ENCODE results near the gene RBM11. TPM values are rescaled to one million over a fixed set of nuclear protein-coding genes. Genes with fewer than 3 reads are reported as not detected.
"Not testable (repeated sequence)": the region's sequence is repeated elsewhere in the genome, so short reads cannot be mapped to it uniquely, and the experiment has no call there.

RBM11 gene
- 11.7 TPM for polyA plus RNA-seq (2013)

GRCh38 chr21:14215971-14216641, at the start of gene RBM11:
RBM11 (plus strand) TSS chr21:14216157; CDS start chr21:14216187, 30 bp downstream.
- Histone ChIP-seq H3K4me3 (ENCODE audit: control insufficient read depth in 1 of 7, extremely low read depth in 1 of 7, insufficient read depth in 4 of 7, low read depth in 2 of 7, low read length in 6 of 7) (peak within 1 kb of the TSS; percentile 83 to 99 (median 95)), H3K36me3 (ENCODE audit: control insufficient read depth in 4 of 4, insufficient read depth in 4 of 4, low read length in 3 of 4) (no peaks in the 10 kb centered on the region), H3K27ac (ENCODE audit: insufficient read depth in 1 of 2, low read depth in 1 of 2, low read length in 2 of 2, poor library complexity in 1 of 2, severe bottlenecking in 2 of 2) (no peak within 1 kb of the TSS), H3K4me1 (ENCODE audit: control extremely low read depth in 1 of 4, control insufficient read depth in 4 of 4, insufficient read depth in 4 of 4, low read length in 3 of 4) (peaks cover 0 to 8% (median 6%) of the 10 kb centered on the region in 4 experiments), H3K27me3 (replicated peaks in 2 of 5; ENCODE audit: control insufficient read depth in 4 of 5, insufficient read depth in 5 of 5, low read length in 4 of 5) (peaks cover 0 to 1% (median 0%) of the 10 kb centered on the region in 5 experiments), H3K9me3 (ENCODE audit: control extremely low read depth in 1 of 5, control insufficient read depth in 4 of 5, insufficient read depth in 2 of 5, low read depth in 1 of 5, low read length in 4 of 5) (no peaks in the 10 kb centered on the region)
- CTCF ChIA-PET, result no interaction called here
- POLR2A ChIA-PET, result no interaction called here
- peak; percentile 82 to 89 (median 89) for DNase-seq
- 0% methylated on average over 45 of the region's 55 CpGs for WGBS (ENCODE audit: insufficient coverage)

GRCh38 chr21:14166463-14167223, 49.3 kb upstream of the RBM11 start:
- POLR2A ChIA-PET; H3K9me3 ChIP-seq (ENCODE audit: control extremely low read depth in 1 of 5, control insufficient read depth in 4 of 5, insufficient read depth in 2 of 5, low read depth in 1 of 5, low read length in 4 of 5); H3K4me3 ChIP-seq (ENCODE audit: control insufficient read depth in 1 of 7, extremely low read depth in 1 of 7, insufficient read depth in 4 of 7, low read depth in 2 of 7, low read length in 6 of 7); CTCF ChIA-PET; DNase-seq; H3K27me3 ChIP-seq (replicated peaks in 2 of 5; ENCODE audit: control insufficient read depth in 4 of 5, insufficient read depth in 5 of 5, low read length in 4 of 5); H3K27ac ChIP-seq (ENCODE audit: insufficient read depth in 1 of 2, low read depth in 1 of 2, low read length in 2 of 2, poor library complexity in 1 of 2, severe bottlenecking in 2 of 2); H3K36me3 ChIP-seq (ENCODE audit: control insufficient read depth in 4 of 4, insufficient read depth in 4 of 4, low read length in 3 of 4); H3K4me1 ChIP-seq (ENCODE audit: control extremely low read depth in 1 of 4, control insufficient read depth in 4 of 4, insufficient read depth in 4 of 4, low read length in 3 of 4): not testable (repeated sequence)
- 94% methylated on average over 8 of the region's 16 CpGs for WGBS (ENCODE audit: insufficient coverage)

DNA sequence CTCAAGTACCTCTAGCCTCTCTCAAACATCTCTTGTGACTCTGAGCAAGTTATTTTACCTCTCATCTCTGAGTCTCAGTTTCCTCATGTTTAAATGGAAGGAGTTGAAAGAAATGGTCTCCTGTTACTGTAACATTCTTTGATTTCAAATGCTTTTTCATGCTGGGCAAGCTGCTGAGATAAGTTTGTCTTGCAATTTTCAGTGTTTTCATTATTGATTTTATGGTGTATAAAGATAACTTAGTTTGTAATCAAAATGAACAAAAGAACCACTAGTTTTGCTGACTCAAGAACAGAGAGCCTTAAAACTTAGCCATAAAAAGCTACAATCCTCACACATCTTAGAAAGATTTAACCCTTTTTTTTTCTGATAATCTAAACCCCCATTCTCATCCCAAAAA, 9.7 kb upstream of the RBM11 start:
- peaks cover 0 to 2% (median 0%) of the 10 kb centered on the region in 5 experiments for H3K27me3 ChIP-seq (replicated peaks in 2 of 5; ENCODE audit: control insufficient read depth in 4 of 5, insufficient read depth in 5 of 5, low read length in 4 of 5)
- H3K27ac ChIP-seq (ENCODE audit: insufficient read depth in 1 of 2, low read depth in 1 of 2, low read length in 2 of 2, poor library complexity in 1 of 2, severe bottlenecking in 2 of 2), result no peak overlapping the region
- ChIA-PET POLR2A (no interaction called here), CTCF (no interaction called here)
- DNase-seq, result no peak
- H3K4me1 ChIP-seq (ENCODE audit: control extremely low read depth in 1 of 4, control insufficient read depth in 4 of 4, insufficient read depth in 4 of 4, low read length in 3 of 4), result no peaks in the 10 kb centered on the region
- no peak overlapping the region for H3K4me3 ChIP-seq (ENCODE audit: control insufficient read depth in 1 of 7, extremely low read depth in 1 of 7, insufficient read depth in 4 of 7, low read depth in 2 of 7, low read length in 6 of 7)
- no peaks in the 10 kb centered on the region for H3K36me3 ChIP-seq (ENCODE audit: control insufficient read depth in 4 of 4, insufficient read depth in 4 of 4, low read length in 3 of 4)
- H3K9me3 ChIP-seq (ENCODE audit: control extremely low read depth in 1 of 5, control insufficient read depth in 4 of 5, insufficient read depth in 2 of 5, low read depth in 1 of 5, low read length in 4 of 5), result no peaks in the 10 kb centered on the region

GRCh38 chr21:14210738-14211137, 5.2 kb upstream of the RBM11 start, which contains the start of gene LIPI:
LIPI (minus strand) TSS chr21:14210955; CDS start chr21:14210845, 110 bp downstream.
- Histone ChIP-seq H3K9me3 (ENCODE audit: control extremely low read depth in 1 of 5, control insufficient read depth in 4 of 5, insufficient read depth in 2 of 5, low read depth in 1 of 5, low read length in 4 of 5) (no peaks in the 10 kb centered on the region), H3K4me1 (ENCODE audit: control extremely low read depth in 1 of 4, control insufficient read depth in 4 of 4, insufficient read depth in 4 of 4, low read length in 3 of 4) (no peaks in the 10 kb centered on the region), H3K36me3 (ENCODE audit: control insufficient read depth in 4 of 4, insufficient read depth in 4 of 4, low read length in 3 of 4) (no peaks in the 10 kb centered on the region), H3K27me3 (replicated peaks in 2 of 5; ENCODE audit: control insufficient read depth in 4 of 5, insufficient read depth in 5 of 5, low read length in 4 of 5) (peaks cover 0 to 2% (median 0%) of the 10 kb centered on the region in 5 experiments), H3K27ac (ENCODE audit: insufficient read depth in 1 of 2, low read depth in 1 of 2, low read length in 2 of 2, poor library complexity in 1 of 2, severe bottlenecking in 2 of 2) (no peak within 1 kb of the TSS), H3K4me3 (ENCODE audit: control insufficient read depth in 1 of 7, extremely low read depth in 1 of 7, insufficient read depth in 4 of 7, low read depth in 2 of 7, low read length in 6 of 7) (no peak within 1 kb of the TSS)
- DNase-seq, result no peak
- WGBS (ENCODE audit: insufficient coverage), result no CpG with 5 or more reads among the region's 1 CpG
- ChIA-PET CTCF (no interaction called here), POLR2A (no interaction called here)

DNA sequence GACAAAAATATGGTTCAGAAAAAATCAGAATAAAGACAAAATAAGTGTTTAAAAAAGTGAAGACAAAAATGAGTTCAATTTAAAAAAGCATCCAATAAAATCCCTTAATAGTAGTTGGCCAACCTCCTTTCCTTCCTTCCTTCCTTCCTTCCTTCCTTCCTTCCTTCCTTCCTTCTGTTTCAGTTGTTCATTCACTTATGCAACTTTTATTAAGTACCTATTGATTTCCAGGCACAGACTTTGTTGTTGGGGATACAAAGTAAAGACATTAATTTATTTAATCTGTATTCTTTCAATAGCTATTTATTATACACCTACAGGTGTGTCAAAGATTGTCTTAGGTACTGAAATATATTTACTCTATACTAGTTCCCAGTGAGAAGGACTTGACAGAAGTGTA, 2.8 kb upstream of the RBM11 start:
- H3K9me3 ChIP-seq (ENCODE audit: control extremely low read depth in 1 of 5, control insufficient read depth in 4 of 5, insufficient read depth in 2 of 5, low read depth in 1 of 5, low read length in 4 of 5), result no peaks in the 10 kb centered on the region
- ChIA-PET CTCF (no interaction called here), POLR2A (no interaction called here)
- DNase-seq, result no peak
- H3K4me1 ChIP-seq (ENCODE audit: control extremely low read depth in 1 of 4, control insufficient read depth in 4 of 4, insufficient read depth in 4 of 4, low read length in 3 of 4), result peaks cover 0 to 8% (median 6%) of the 10 kb centered on the region in 4 experiments
- H3K36me3 ChIP-seq (ENCODE audit: control insufficient read depth in 4 of 4, insufficient read depth in 4 of 4, low read length in 3 of 4), result no peaks in the 10 kb centered on the region
- peaks cover 0 to 1% (median 0%) of the 10 kb centered on the region in 5 experiments for H3K27me3 ChIP-seq (replicated peaks in 2 of 5; ENCODE audit: control insufficient read depth in 4 of 5, insufficient read depth in 5 of 5, low read length in 4 of 5)
- H3K4me3 ChIP-seq (ENCODE audit: control insufficient read depth in 1 of 7, extremely low read depth in 1 of 7, insufficient read depth in 4 of 7, low read depth in 2 of 7, low read length in 6 of 7), result no peak overlapping the region
- no peak overlapping the region for H3K27ac ChIP-seq (ENCODE audit: insufficient read depth in 1 of 2, low read depth in 1 of 2, low read length in 2 of 2, poor library complexity in 1 of 2, severe bottlenecking in 2 of 2)

DNA sequence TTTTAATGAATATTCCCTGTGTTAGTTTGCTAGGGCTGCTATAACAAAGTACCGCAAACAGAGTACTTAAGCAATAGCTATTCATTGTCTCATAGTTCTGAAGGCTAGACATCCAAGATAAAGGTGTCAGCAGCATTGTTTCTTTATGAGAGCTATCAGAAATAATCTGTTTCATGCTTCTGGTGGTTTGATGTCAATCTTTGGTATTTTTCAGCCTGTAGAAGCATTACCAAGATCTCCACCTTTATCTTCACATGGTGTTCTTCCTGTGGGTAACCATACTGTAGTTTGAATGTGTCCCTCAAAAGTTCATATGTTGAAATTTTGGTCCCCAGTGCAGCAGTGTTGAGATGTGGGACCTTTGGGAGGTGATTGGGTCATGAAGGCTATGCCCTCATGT, 7.4 kb downstream of the RBM11 start:
- H3K27me3 ChIP-seq (replicated peaks in 2 of 5; ENCODE audit: control insufficient read depth in 4 of 5, insufficient read depth in 5 of 5, low read length in 4 of 5), result no peaks in the 10 kb centered on the region
- no peak overlapping the region for H3K27ac ChIP-seq (ENCODE audit: insufficient read depth in 1 of 2, low read depth in 1 of 2, low read length in 2 of 2, poor library complexity in 1 of 2, severe bottlenecking in 2 of 2)
- no CpG with 5 or more reads among the region's 1 CpG for WGBS (ENCODE audit: insufficient coverage)
- POLR2A ChIA-PET, result no interaction called here
- H3K4me3 ChIP-seq (ENCODE audit: control insufficient read depth in 1 of 7, extremely low read depth in 1 of 7, insufficient read depth in 4 of 7, low read depth in 2 of 7, low read length in 6 of 7), result no peak overlapping the region
- peaks cover 0 to 5% (median 1%) of the 10 kb centered on the region in 4 experiments for H3K36me3 ChIP-seq (ENCODE audit: control insufficient read depth in 4 of 4, insufficient read depth in 4 of 4, low read length in 3 of 4)
- H3K9me3 ChIP-seq (ENCODE audit: control extremely low read depth in 1 of 5, control insufficient read depth in 4 of 5, insufficient read depth in 2 of 5, low read depth in 1 of 5, low read length in 4 of 5), result peaks cover 0 to under 1% (median 0%) of the 10 kb centered on the region in 5 experiments
- peak in 1 of 3 donors; percentile 17 for DNase-seq
- H3K4me1 ChIP-seq (ENCODE audit: control extremely low read depth in 1 of 4, control insufficient read depth in 4 of 4, insufficient read depth in 4 of 4, low read length in 3 of 4), result peaks cover 0 to 3% (median 0%) of the 10 kb centered on the region in 4 experiments
- CTCF ChIA-PET, result no interaction called here

DNA sequence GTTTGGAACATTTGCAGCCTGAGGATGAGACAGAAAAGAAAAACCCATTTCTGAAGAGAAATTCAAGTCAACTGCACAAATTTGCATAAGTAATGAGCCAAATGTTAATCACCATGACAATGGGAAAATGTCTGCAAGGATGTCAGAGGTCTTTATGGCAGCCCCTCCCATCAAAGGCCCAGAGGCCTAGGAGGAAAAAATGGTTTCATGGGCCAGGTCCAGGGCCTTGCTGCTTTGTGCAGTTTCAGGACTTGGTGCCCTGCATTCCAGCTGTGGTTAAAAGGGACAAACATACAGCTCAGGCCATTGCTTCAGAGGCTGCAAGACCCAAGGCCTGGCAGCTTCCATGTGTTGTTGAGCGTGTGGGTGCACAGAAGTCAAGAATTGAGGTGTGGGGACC, 13.4 kb downstream of the RBM11 start:
- Histone ChIP-seq H3K9me3 (ENCODE audit: control extremely low read depth in 1 of 5, control insufficient read depth in 4 of 5, insufficient read depth in 2 of 5, low read depth in 1 of 5, low read length in 4 of 5) (peaks cover 4 to 19% (median 4%) of the 10 kb centered on the region in 5 experiments), H3K27me3 (replicated peaks in 2 of 5; ENCODE audit: control insufficient read depth in 4 of 5, insufficient read depth in 5 of 5, low read length in 4 of 5) (no peaks in the 10 kb centered on the region), H3K27ac (ENCODE audit: insufficient read depth in 1 of 2, low read depth in 1 of 2, low read length in 2 of 2, poor library complexity in 1 of 2, severe bottlenecking in 2 of 2) (no peak overlapping the region), H3K4me1 (ENCODE audit: control extremely low read depth in 1 of 4, control insufficient read depth in 4 of 4, insufficient read depth in 4 of 4, low read length in 3 of 4) (no peaks in the 10 kb centered on the region), H3K36me3 (ENCODE audit: control insufficient read depth in 4 of 4, insufficient read depth in 4 of 4, low read length in 3 of 4) (peaks cover 0 to 3% (median 0%) of the 10 kb centered on the region in 4 experiments), H3K4me3 (ENCODE audit: control insufficient read depth in 1 of 7, extremely low read depth in 1 of 7, insufficient read depth in 4 of 7, low read depth in 2 of 7, low read length in 6 of 7) (no peak overlapping the region)
- CTCF ChIA-PET, result no interaction called here
- 100% methylated on average over 1 of the region's 1 CpG for WGBS (ENCODE audit: insufficient coverage)
- no peak for DNase-seq
- POLR2A ChIA-PET, result no interaction called here

Measured in common myeloid progenitor, CD34-positive (primary cell).